GM21529 (cell line): ENCODE measurements around the gene ACBD6.

ENCODE experiments used
- ATAC-seq: cut with Tn5 transposase; IDR thresholded peaks from one replicate; pipeline ENCODE4 v1.9.1; 2021; ENCODE audit not compliant: unreplicated experiment

Gene ACBD6

DNA sequence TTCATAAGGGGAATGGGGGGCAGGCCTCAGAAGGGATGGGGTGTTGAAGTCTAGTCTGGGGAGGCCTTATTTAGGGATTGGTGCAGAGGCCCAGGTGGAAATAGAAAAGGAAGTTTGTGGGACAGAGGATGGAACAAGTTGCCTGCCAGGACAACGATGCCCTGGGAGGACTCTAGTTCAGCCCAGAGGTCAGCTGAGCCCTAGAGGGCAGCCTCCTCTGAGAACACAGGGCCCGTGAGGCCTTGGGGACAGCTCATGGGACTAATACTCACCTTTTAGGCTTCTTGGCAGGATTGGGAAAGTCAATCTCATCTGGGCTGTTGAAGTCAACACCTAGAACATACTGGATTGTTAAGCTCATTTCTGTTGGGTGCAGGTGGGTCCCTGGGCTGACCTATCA, 229.3 kb downstream of the ACBD6 start:
- ATAC-seq = no peak

DNA sequence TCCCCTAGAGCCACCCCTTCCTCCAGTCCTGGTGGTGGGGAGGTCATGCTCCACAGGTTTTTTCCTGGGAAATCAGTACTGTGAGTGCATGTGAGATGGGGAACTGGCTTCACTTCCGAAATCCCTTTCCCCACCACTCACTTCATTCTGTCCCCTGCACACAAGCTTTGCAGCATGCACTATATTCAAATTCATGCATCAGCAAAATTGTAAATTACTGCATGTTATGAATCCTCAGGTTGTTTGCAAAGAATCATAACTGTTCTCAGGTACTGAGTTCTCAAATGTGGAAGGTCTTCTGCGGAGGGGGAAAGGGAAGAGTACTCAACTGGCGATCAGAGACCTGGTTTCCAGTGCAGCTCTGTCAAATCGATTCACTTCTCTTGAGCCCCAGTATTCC, 230.0 kb downstream of the ACBD6 start:
- ATAC-seq = no peak

DNA sequence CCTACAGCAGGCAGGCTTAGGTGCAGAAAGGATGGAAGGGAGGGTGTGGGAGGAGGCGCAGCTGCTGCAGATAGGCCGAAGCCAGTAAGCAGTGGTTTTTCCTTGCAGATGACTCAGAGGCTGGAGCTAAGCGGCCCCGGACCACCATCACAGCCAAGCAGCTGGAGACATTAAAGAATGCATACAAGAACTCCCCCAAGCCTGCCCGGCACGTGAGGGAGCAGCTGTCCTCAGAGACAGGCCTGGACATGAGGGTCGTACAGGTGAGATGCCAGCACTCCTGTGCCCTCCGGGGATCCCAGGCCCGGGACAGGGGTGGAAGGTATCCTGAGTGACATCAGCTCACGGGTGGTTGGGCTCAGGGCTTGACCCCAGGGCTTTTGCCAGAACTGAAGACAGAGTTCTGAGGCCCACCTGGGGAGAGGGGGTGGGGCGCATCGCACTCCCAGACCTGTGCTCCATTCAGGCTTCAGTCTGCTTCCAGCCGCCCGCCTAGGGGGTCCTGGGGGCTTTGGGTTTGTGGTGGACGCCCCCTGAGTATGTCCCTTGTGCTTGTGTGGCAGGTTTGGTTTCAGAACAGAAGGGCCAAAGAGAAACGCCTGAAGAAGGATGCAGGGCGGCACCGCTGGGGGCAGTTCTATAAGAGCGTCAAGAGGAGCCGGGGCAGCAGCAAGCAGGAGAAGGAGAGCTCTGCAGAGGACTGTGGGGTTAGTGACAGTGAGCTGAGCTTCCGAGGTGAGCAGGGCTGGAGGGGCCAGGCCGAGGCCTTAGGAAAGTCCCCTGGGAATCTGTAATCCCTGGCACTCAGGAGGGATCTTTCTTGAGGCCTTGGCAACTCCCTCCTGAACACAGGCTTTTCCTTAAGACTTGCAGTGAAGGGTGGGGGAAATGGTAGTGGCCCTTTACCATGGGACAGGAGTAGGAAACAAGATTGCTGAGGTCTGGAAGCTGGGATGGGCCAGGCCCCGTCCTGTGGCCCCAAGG, 230.8 kb downstream of the ACBD6 start:
- no peak for ATAC-seq

DNA sequence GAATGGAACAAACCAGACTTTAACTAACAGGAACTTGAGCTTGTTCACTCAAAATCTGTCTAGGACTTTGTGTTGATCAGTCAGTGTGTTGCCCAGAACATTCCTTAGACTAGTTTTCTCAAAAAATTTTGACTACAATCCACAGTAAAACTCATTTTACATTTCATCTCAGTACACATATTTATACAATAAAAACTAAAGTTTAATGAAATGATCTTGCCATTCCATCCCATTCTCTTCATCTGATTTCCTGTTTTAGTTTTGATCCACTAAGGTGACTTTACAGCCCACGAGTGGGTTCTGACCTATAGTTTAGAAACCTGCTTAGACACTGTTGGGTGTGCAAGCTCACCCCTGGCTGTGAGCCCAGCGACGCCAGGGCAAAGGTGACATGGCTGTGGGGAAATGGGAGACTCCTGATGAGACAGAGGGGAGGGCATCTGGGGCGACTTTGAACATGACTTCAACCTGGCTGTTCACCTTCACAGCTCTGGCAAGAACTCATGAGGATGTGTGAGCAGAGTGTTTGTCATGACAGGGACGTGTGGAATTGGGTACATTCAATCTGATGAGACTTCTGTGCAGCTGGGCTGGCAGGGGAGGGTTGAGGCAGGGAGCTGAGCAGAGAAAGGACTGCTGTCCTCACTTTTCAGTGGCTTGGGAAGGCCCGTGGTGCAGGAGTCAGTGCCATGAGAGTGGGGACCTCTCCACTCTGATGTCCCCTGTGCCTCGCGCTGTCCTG, 231.7 kb downstream of the ACBD6 start:
- ATAC-seq = no peak

DNA sequence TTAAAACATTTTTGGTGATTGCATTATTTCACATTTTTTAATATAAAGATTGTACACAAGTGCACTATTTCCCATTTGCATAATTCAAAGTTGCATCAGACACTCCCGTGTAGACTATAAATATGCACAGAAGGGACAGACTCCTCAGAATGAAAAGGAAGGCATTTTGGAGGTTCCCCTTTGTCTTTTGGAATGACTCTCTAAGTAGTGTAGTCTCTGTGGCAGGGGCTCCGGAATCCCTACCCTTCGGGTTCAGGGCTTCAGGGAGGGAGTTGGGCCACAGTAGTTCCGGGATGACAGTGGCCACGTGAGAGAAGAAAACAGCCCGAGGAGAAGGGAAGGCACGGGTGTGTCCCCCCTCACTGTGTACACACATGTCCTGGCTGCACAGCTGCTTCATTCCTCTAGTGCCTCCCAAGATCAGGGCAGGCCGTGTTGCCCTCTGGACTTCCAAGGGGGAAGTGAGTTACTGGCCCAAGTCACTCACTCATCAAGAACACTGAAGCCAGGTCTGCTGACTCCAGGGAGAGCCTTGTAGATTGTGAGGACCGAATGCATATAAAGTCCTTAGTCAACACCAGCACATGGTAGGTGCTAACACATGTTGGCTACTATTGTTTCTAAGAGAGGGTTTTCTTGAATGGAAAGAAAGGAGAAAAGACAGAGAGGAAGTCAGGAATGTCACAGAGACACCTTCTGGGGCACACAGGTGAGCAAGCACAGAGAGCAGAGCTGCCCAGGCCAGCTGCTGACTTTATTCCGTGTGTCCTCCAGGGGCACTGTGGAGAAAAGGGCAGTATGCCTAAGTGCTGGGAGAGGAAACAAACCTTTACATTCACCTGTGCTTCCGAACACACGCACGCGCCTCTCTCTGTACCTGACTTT, 232.5 kb downstream of the ACBD6 start:
- ATAC-seq = no peak

DNA sequence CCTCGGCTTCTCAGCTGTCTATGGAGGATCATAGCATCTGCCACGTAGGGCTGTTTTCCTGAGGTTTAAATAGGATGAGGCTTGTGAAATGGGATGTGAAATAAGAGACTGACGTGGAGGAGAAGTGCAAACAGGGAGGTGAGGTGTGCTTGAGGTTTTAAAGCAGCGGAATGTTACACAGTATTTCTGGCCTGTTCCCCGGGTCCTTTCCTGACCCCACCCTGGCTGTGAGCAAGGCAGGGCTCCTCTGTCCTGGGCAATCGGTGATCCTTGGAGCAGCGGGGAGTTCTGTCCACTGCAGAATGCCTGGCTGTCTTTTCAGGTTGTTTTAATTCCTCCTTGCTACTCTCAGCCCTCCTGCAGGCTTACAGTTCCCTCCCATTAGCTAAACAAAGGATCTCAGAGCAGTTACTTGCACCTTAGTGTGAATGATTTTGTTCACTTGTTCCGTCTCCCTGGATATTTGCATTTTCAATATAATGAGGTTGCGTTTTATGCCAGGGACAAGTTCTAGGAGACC, 233.8 kb downstream of the ACBD6 start:
- ATAC-seq = no peak

DNA sequence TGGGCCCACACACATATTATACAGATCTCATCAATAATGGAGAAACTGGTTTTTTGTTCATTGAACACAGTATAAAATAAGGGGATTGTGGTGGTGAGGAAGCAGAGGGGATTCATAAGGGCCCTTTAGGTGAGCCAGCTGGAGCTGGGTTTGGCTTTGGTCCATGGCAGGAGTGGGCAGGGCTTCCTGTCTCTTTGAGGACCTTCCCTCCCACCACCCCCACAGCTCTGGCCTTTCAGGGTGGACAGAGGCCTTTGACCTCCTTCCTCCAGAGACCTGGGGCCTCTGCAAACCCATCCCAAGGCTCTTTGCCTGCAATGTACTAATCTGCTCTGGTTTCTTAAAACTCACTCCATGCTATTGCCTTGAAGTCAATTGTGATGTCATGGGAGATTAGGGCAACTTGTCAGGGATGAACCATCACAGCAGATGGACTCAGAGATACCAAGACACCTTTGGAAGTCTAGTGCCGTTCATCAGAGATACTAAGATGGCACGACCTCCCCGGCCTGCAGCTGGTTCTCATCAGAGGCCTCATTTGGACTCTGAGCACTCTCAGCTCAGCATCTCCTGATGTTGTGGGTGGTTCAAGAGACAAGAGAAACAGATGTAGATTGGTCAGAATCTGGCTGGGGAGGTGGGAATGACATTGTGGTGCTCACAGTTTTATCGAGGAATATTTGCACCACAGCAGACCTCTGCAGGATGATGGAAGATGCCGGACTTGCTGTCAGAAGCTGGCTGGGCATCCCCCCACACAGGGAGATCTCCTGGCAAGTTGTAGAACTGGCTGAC, 234.4 kb downstream of the ACBD6 start:
- ATAC-seq = no peak

DNA sequence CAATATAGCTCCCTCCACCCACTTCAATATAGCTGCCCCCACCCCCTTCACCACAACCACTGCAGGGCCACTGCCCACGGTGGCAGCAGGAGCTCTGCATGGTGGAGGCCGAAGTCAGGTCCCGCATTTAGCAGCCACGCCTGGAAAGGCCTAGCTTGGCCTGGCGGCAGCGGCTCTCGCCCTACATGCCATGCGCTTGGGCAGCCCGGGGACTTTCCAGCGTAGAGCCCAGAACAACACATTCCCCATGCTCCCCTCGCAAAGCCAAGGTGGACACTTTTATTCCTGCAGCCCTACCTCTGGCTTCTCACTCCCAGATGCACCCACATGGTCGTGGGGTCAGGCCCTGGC, 235.2 kb downstream of the ACBD6 start:
- no peak for ATAC-seq

DNA sequence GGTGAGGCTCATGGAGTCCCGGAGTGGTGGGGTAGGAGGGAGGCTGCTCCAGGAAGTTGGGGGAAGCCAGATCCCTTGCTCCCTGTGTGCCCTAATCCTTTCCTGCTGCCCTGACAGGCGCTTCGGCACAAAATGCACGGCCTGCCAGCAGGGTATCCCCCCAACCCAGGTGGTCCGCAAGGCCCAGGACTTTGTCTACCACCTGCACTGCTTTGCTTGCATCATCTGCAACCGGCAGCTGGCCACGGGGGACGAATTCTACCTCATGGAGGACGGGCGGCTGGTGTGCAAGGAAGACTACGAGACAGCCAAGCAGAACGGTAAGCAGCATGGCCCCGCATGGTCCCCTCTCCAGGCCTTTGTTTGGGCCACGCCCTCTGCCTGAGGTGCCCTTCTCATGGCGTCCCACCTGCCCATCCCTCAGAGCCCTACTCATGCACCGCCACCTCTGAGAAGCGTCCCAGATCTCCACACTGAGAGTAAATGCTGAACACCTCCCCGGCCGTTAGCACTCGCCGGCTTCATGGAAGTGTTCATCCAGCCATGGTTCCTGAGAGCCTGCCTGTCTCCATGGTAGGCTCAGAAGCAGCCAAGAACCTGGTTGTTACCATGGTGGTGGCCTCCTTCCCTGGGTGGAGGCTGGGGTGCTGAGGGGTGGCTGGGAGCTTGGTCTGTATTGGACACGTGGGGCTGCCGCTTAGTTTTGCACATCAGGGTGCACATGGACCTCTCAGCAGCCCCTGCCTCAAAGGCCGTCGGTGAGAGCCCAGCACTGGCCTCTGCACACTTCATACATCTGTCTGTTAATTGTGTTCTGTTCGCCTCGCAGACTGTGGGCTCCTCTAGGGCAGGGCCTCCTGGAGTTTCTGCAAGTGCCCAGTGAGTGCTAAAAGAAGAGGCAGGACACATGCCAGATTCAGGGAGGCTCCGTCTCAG, 235.8 kb downstream of the ACBD6 start:
- ATAC-seq = no peak

DNA sequence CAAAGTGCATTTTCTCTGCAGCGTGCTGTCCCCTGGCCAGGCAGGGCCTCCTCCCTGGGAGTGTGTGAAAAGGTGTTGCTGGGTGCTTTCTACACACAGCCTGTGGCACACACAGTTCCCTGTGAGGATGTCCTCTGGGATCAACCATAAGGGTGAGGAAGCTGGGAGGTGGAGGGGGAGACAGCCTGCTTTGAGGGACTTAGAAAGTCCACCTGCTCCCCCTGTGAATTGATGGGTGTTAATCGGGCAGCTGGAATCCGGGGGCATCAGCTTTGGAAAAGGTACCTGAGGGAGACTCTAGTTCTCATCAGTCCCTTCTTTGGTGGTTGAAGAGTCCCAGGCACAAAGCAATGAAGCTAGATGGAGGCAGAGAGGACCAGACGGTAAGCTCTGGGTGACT, 236.5 kb downstream of the ACBD6 start:
- no peak for ATAC-seq

DNA sequence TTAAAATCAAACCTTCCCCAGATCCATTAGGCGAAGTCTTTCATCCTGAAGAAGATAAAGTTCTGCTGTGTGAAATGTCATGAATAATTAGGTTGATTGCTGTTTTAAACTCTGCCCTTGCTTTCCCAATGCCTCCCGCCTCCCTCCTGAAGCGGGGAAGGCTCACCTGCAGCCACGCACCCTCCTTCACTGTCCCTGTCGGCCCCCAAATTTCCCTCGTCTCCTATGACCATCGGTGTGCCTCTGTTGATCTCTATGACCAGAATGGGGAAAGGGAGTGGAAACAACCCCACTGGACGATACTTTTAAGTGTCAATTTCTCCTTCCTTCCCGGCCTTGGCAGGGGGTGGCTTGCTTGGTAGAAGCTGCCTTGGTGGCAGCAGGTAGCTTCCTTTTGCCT, 237.2 kb downstream of the ACBD6 start:
- no peak for ATAC-seq

DNA sequence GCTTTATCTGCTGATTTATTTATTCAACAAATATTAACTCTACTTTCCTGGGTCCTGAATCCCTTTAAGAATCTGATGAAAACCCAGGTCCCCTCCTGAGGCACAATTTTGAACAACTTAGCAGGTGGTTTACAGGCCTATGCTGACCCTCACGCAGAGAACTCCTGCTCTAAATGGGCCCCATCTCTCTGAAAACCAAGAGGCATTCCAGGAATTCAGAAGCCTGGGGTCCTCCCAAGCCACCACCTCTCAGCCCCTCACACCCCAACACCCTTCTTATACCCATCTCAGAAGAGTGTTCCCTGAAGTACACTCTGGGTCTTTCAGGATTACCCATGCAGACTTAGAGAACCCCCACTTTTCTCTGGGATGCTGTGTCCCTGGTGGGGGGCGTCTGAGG, 237.8 kb downstream of the ACBD6 start:
- ATAC-seq = no peak

DNA sequence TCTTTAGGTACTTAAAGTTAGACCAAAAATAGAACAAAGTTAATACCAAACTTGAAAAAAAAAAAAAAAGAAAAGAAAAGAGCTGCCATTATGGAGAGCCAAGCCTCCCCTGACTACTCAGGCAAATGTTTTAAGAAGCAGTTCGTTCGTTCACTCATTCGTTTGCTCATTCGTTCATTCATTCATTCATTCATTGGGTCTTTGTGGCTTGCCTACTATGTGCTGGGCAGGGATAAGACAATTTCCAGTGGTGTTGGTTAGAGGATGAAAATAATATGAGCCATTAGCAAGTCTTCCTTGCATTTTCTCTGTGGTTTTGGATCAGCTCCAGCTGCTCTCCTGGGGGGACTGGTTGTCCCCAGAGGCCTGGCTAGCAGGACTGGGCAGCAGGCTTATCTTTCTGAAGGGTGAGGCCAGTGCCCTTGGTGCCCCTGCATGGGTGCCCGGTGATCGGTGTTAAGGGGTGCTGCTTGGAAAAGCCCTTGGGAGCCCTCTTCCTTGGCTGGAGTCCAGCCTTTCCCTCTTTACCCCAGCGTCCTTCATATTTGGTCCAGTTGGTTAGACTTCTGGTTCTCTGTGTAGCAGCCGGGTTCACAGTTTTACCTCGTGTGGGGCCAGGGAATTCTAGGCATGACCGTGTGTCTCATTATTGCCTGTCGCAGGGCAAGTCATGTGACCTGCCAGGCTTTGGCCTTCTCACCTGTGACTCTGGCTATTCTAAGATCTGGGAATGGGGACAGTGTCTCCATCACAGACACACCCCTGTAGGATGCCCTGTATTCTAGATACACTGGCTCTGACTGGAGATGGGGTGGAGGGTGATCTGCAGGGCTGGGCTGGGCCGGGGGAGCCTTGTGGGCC, 239.5 kb downstream of the ACBD6 start:
- no peak for ATAC-seq

DNA sequence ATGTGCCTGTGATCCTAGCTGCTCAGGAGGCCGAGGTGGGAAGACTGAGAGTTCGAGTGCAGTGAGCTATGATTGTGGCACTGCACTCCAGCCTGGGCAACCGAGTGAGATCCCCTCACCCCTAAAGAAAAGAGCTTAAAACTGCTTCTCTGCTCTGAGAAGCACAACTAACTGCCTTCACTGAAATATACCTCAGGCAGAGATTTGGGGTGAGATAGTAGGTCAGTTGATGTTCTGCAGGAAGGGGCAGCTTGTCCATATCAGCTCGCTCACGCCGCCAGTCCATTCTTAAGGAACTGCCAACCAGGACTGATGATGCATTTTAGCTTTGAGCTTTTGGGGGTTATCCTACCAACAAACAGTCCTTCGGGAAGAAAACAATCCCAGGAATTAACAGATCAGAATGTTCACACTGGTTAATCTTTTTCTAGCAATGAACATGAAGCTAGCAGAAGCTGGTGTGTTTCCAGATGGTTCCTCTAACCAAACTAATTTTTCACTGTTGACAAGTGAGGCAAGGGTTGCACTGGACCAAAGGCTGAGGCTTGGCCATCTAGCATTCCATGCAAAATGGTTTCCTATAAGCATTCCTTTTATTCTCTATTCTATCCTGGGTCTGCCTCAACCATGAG, 240.7 kb downstream of the ACBD6 start:
- ATAC-seq = no peak

DNA sequence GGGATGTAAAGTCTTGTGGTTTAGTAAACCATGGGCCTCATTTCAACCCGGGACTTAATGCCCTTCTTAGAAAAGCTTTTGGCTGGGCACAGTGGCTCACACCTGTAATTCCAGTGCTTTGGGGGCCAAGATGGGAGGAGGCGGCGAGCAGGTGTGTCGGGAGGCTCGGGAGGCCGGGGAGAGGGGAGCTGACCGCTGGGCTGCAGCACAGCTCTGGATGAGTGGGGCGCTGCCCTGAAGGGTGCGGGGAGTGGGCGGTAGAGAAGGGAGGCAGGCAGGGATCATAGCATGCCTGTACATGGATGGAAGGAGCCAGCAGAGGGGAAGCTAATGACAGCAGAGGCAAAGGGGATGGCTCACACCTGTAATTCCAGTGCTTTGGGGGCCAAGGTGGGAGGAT, 241.3 kb downstream of the ACBD6 start:
- no peak for ATAC-seq

DNA sequence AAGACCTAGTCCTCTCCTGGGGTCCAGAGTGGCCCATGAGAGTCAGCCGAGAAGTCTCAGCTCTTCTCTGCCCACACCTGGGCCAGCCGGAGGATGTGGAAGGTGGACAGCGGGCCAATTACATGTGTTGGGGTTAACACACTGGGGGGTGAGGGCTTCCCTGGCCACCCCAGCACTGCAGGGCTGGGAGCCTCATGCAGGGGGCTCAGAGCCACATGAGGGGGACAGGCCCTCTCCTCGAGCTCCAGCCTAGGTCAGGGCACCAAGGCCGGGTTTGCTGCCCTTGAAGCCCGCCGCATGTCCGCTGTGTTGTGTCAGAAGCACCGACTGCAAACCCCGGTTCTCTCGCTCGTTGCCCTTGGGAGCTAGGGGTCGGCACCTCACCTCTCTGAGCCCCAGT, 241.8 kb downstream of the ACBD6 start:
- ATAC-seq = no peak

DNA sequence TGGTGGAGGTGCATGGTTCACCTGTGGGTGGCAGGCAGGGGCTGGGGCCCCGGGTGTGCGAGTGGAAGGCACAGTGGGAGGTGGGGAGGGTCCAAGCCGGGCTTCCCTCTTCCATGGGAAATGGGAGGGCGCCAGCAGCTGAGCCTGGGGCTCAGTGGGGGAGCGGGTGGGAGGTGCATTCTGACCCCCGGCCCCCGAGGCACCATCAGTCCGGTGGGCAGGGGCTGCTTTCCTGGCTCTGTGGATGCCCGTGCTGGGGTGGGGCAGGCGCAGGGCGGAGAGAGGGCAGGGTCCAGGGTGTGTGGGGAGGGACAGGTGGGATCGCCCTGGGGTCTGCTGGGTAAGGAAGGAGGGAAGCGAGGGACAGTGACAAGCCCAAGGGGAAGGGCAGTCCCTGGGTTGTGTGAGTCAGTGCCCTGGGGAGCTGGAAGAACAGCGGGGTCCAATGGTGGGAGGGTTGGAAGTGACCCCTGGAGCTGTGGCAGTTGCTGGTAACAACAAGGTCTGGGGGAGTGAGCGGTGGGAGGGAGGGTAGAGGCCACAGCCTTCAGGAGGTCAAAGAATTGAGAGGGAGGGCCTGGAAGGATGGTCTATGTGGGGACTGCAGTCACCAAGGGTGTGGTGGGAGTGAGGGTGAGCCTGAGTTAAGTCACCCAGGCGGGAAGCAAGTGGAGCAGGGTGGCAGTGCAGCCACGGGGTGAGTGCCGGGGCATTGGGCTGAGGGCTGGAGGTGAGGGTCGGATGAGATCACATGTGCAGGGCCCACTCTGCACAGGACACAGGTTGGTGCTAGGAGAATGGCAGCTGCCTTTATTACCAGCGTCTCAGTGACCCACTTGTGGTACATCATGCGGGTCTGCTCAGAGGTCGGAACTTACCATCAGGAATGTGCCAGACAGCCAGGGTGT, 242.7 kb downstream of the ACBD6 start:
- no peak for ATAC-seq
